CD14-positive monocyte (primary cell): ENCODE results near the gene PTPRR. TPM values are rescaled to one million over a fixed set of nuclear protein-coding genes. Genes with fewer than 3 reads are reported as not detected.

Experiments
- DNase-seq, 3 donors: peaks; one replicate each; pipeline ENCODE4 v3.0.0-alpha.2; 2011 to 2022
- H2AFZ ChIP-seq: 2 replicates; pipeline ENCODE4 v1.6.0; 2012; ENCODE audit warnings: mild to moderate bottlenecking, low read depth, low read length, inconsistent platforms; ENCODE audit not compliant: insufficient read depth, poor library complexity, severe bottlenecking
- H3K27ac ChIP-seq, 2 donors: 1 replicate in 1 of 2; 2 replicates in 1 of 2; pipeline ENCODE4 v1.5.1; 2012 to 2013; ENCODE audit warnings: low read length in 2 of 2, control low read depth in 1 of 2, inconsistent platforms in 1 of 2, low read depth in 1 of 2, mild to moderate bottlenecking in 1 of 2
- H3K27me3 ChIP-seq, 2 donors: one replicate each; pipeline versions ENCODE4 v1.6.0 to v1.6.1; 2011 to 2013; ENCODE audit warnings: low read length in 2 of 2; ENCODE audit not compliant: control insufficient read depth in 2 of 2, insufficient read depth in 2 of 2
- H3K36me3 ChIP-seq, 2 donors: replicated peaks in 1 of 2; 1 replicate in 1 of 2; 2 replicates in 1 of 2; pipeline versions ENCODE4 v1.5.1 to v1.6.1; 2012 to 2013; ENCODE audit warnings: low read length in 2 of 2, control low read depth in 1 of 2, inconsistent platforms in 1 of 2, mild to moderate bottlenecking in 1 of 2; ENCODE audit not compliant: insufficient read depth in 2 of 2, control insufficient read depth in 1 of 2
- H3K4me1 ChIP-seq, 2 donors: 1 replicate in 1 of 2; 2 replicates in 1 of 2; pipeline versions ENCODE4 v1.5.1 to v1.6.1; 2012 to 2013; ENCODE audit warnings: low read length in 2 of 2, control low read depth in 1 of 2, inconsistent platforms in 1 of 2, mild to moderate bottlenecking in 1 of 2, moderate library complexity in 1 of 2; ENCODE audit not compliant: insufficient read depth in 2 of 2, control insufficient read depth in 1 of 2
- H3K4me2 ChIP-seq: replicated peaks from 2 replicates; pipeline ENCODE3; 2012; ENCODE audit warnings: low read length, moderate library complexity, mild to moderate bottlenecking; ENCODE audit not compliant: poor library complexity, severe bottlenecking; ENCODE audit errors: extremely low read depth
- H3K4me3 ChIP-seq, 3 experiments: fragments of 200-600 bp in 1 of 3; sonication (generic) in 1 of 3; replicated peaks in 1 of 3; 1 replicate in 2 of 3; 2 replicates in 1 of 3; pipeline ENCODE4 v1.5.1; 2011 to 2013; ENCODE audit warnings: low read length in 3 of 3, mild to moderate bottlenecking in 3 of 3, control low read depth in 2 of 3, low read depth in 2 of 3, inconsistent platforms in 1 of 3, moderate library complexity in 1 of 3
- H3K79me2 ChIP-seq: 2 replicates; pipeline ENCODE4 v1.6.0; 2012; ENCODE audit warnings: mild to moderate bottlenecking, control low read depth, inconsistent platforms, low read length, moderate library complexity; ENCODE audit not compliant: insufficient read depth
- H3K9ac ChIP-seq: 2 replicates; pipeline ENCODE4 v1.6.0; 2017; ENCODE audit warnings: low read length, mild to moderate bottlenecking; ENCODE audit not compliant: insufficient read depth, poor library complexity, severe bottlenecking
- H3K9me3 ChIP-seq, 2 donors: replicated peaks in 1 of 2; 1 replicate in 1 of 2; 2 replicates in 1 of 2; pipeline versions ENCODE4 v1.5.1 to v1.6.1; 2012 to 2013; ENCODE audit warnings: low read length in 2 of 2, control low read depth in 1 of 2; ENCODE audit not compliant: control insufficient read depth in 1 of 2, insufficient read depth in 1 of 2
- H4K20me1 ChIP-seq: 2 replicates; pipeline ENCODE4 v1.6.0; 2012; ENCODE audit warnings: mild to moderate bottlenecking, low read length, control low read depth, moderate library complexity; ENCODE audit not compliant: insufficient read depth
- H3K27ac Mint-ChIP-seq, 7 donors: one replicate each; pipeline ENCODE4 v1.8.0; 2020; ENCODE audit warnings: mild to moderate bottlenecking in 7 of 7, mixed read lengths in 7 of 7, moderate library complexity in 6 of 7, inconsistent platforms in 2 of 7
- H3K27me3 Mint-ChIP-seq, 3 donors: one replicate each; pipeline ENCODE4 v1.8.0; 2021 to 2022; ENCODE audit warnings: low read depth in 3 of 3, mild to moderate bottlenecking in 3 of 3, mixed read lengths in 3 of 3, moderate library complexity in 3 of 3, inconsistent platforms in 1 of 3
- H3K36me3 Mint-ChIP-seq, 2 donors: one replicate each; pipeline ENCODE4 v1.8.0; 2020; ENCODE audit warnings: mixed read lengths in 2 of 2, inconsistent platforms in 1 of 2, mild to moderate bottlenecking in 1 of 2
- H3K4me1 Mint-ChIP-seq: one replicate; pipeline ENCODE4 v1.8.0; 2020; ENCODE audit warnings: mild to moderate bottlenecking, mixed read lengths
- H3K4me3 Mint-ChIP-seq, 2 donors: one replicate each; pipeline ENCODE4 v1.8.0; 2020; ENCODE audit warnings: mild to moderate bottlenecking in 2 of 2, mixed read lengths in 2 of 2, moderate library complexity in 1 of 2
- H3K9me3 Mint-ChIP-seq, 7 donors: one replicate each; pipeline ENCODE4 v1.8.0; 2020 to 2022; ENCODE audit warnings: mixed read lengths in 7 of 7, mild to moderate bottlenecking in 6 of 7, moderate library complexity in 6 of 7, inconsistent platforms in 2 of 7
- CTCF ChIP-seq: fragments of 200-600 bp; IDR thresholded peaks from one replicate; pipeline ENCODE4 v1.8.0; 2022; ENCODE audit warnings: antibody characterized with exemption, mild to moderate bottlenecking
- WGBS: methylation state at CpG from one replicate; pipeline ENCODE4 v1.1.5; 2013; ENCODE audit warnings: missing lambda C conversion rate; ENCODE audit not compliant: insufficient coverage; 5-methylcytosine and 5-hydroxymethylcytosine counted together
- intact Hi-C, 2 donors: fragments of 100-400 bp; cut with micrococcal nuclease; formaldehyde crosslinking; loops; one replicate each; pipeline versions ENCODE4 v1.15.0 to v1.15.1; 2023
- polyA plus RNA-seq, 3 donors: library from polyadenylated mRNA; depleted of rRNA in 1 of 3; unstranded in 2 of 3; stranded (reverse) in 1 of 3; fragments of 300-500 nt in 2 of 3; fragments of >200 nt in 1 of 3; fragmentation: Illumina TruSeq in 2 of 3; gene quantifications; 1 replicate in 2 of 3; 2 replicates in 1 of 3; pipeline ENCODE4 v1.2.3, GENCODE V29; 2012 to 2021

Gene PTPRR
- polyA plus RNA-seq, 3 donors, result not detected

GRCh38 chr12:70783455-70783854 lies 137.1 kb downstream of the PTPRR start:
- Mint-ChIP-seq H3K4me1 (no peaks in the 10 kb centered on the region), H3K4me3 (no peak overlapping the region), H3K36me3 (no peaks in the 10 kb centered on the region), H3K27me3 (peaks cover 0 to 4% (median 0%) of the 10 kb centered on the region in 3 donors), H3K27ac (no peak overlapping the region), H3K9me3 (peaks cover 0 to 13% (median 7%) of the 10 kb centered on the region in 7 donors)
- no peak overlapping the region for H3K9ac ChIP-seq
- H3K4me1 ChIP-seq, result no peaks in the 10 kb centered on the region
- no peaks in the 10 kb centered on the region for H4K20me1 ChIP-seq
- H3K27ac ChIP-seq, result no peak overlapping the region
- peaks cover 0 to 16% of the 10 kb centered on the region in 2 donors for H3K9me3 ChIP-seq
- TF ChIP-seq CTCF, result no peak
- no peak for DNase-seq
- intact Hi-C loops, result no loop called here
- H3K4me2 ChIP-seq, result no peak overlapping the region
- no peak overlapping the region for H3K4me3 ChIP-seq
- WGBS, result 100% methylated on average over 2 of the region's 2 CpGs
- no peaks in the 10 kb centered on the region for H3K27me3 ChIP-seq
- no peak overlapping the region for H2AFZ ChIP-seq
- no peaks in the 10 kb centered on the region for H3K79me2 ChIP-seq
- no peaks in the 10 kb centered on the region for H3K36me3 ChIP-seq

- no CpG with 5 or more reads among the region's 2 CpGs for WGBS
- Histone ChIP-seq H3K79me2 (no peaks in the 10 kb centered on the region), H3K4me1 (no peaks in the 10 kb centered on the region), H3K27me3 (no peaks in the 10 kb centered on the region), H3K4me3 (no peak overlapping the region), H3K9me3 (peaks cover 0 to 13% of the 10 kb centered on the region in 2 donors), H3K4me2 (no peak overlapping the region), H4K20me1 (no peaks in the 10 kb centered on the region), H3K27ac (no peak overlapping the region), H3K9ac (no peak overlapping the region), H3K36me3 (no peaks in the 10 kb centered on the region), H2AFZ (no peak overlapping the region)
- Mint-ChIP-seq H3K27ac (peak overlapping the region in 1 of 7 donors; percentile 18), H3K4me3 (no peak overlapping the region), H3K36me3 (no peaks in the 10 kb centered on the region), H3K27me3 (no peaks in the 10 kb centered on the region), H3K9me3 (peaks cover 0 to 11% (median 7%) of the 10 kb centered on the region in 7 donors), H3K4me1 (no peaks in the 10 kb centered on the region)
- DNase-seq, result no peak
- intact Hi-C loops, result no loop called here
- no peak for TF ChIP-seq CTCF
These were observed 141.3 kb downstream of the PTPRR start for GRCh38 chr12:70779250-70779649.
